Measurements from ENCODE around the gene RNF169.

The RNF169 gene

GRCh38 chr11:74748211-74749126 lies at the start of gene RNF169:
TSS of gene RNF169 (plus strand) at chr11:74748849. CDS start at chr11:74748881, 32 bp downstream.
- peak; percentile 89 for DNase-seq
- ATAC-seq = peak; percentile 97

GRCh38 chr11:74699615-74700396 lies 48.8 kb upstream of the RNF169 start:
- ATAC-seq (peak; percentile 40), DNase-seq (no peak)

- no peak for ATAC-seq
These were observed 47.3 kb upstream of the RNF169 start for GRCh38 chr11:74701351-74701750.

GRCh38 chr11:74702383-74703007 lies 46.2 kb upstream of the RNF169 start:
- DNase-seq (peak; percentile 65), ATAC-seq (peak; percentile 32)

More at GRCh38 chr11:74701351-74701750, 47.3 kb upstream of the RNF169 start:
- no peak for DNase-seq

GRCh38 chr11:74703211-74703610 lies 45.4 kb upstream of the RNF169 start:
- no peak for DNase-seq

GRCh38 chr11:74707182-74707581 lies 41.5 kb upstream of the RNF169 start:
- ATAC-seq (no peak), DNase-seq (no peak)

More at GRCh38 chr11:74703211-74703610, 45.4 kb upstream of the RNF169 start:
- no peak for ATAC-seq

- ATAC-seq (no peak), DNase-seq (no peak)
These were observed 40.8 kb upstream of the RNF169 start for GRCh38 chr11:74707602-74708510.

- no peak for DNase-seq
- ATAC-seq = no peak
These were observed 39.5 kb upstream of the RNF169 start for GRCh38 chr11:74709175-74709574.

GRCh38 chr11:74710281-74710938 lies 38.2 kb upstream of the RNF169 start:
- ATAC-seq = no peak
- no peak for DNase-seq

- no peak for ATAC-seq
- DNase-seq = no peak
These were observed 35.0 kb upstream of the RNF169 start for GRCh38 chr11:74713686-74714085.

GRCh38 chr11:74714904-74715303 lies 33.7 kb upstream of the RNF169 start:
- DNase-seq = peak; percentile 22
- peak; percentile 87 for ATAC-seq

- ATAC-seq = no peak
These were observed 31.3 kb upstream of the RNF169 start for GRCh38 chr11:74717221-74717969.

GRCh38 chr11:74719011-74719410 lies 29.6 kb upstream of the RNF169 start:
- ATAC-seq = no peak
- DNase-seq = no peak

More at GRCh38 chr11:74717221-74717969, 31.3 kb upstream of the RNF169 start:
- no peak for DNase-seq

- no peak for ATAC-seq
- DNase-seq = no peak
These were observed 27.8 kb upstream of the RNF169 start for GRCh38 chr11:74720596-74721478.

- ATAC-seq = no peak
These were observed 27.2 kb upstream of the RNF169 start for GRCh38 chr11:74721479-74721835.

GRCh38 chr11:74723511-74723910 lies 25.1 kb upstream of the RNF169 start:
- DNase-seq (no peak), ATAC-seq (no peak)

More at GRCh38 chr11:74721479-74721835, 27.2 kb upstream of the RNF169 start:
- no peak for DNase-seq

- ATAC-seq = no peak
- DNase-seq = no peak
These were observed 22.9 kb upstream of the RNF169 start for GRCh38 chr11:74725701-74726100.

GRCh38 chr11:74726547-74727182 lies 22.0 kb upstream of the RNF169 start:
- peak; percentile 60 for DNase-seq
- ATAC-seq = peak; percentile 84

GRCh38 chr11:74729397-74729796 lies 19.3 kb upstream of the RNF169 start:
- DNase-seq = no peak
- ATAC-seq = no peak
